HEK293 (cell line): Measurements from ENCODE around the gene GALNT15.

Experiments
- CTCF ChIA-PET: fragments of 350-600 bp; formaldehyde crosslinking; extraction: SDS; loops from one replicate; lab custom pipeline; 2021; ENCODE audit warnings: antibody characterized with exemption; lab: Yijun Ruan, JAX
- POLR2A ChIA-PET: fragments of 300-600 bp; formaldehyde crosslinking; extraction: SDS; loops from one replicate; lab custom pipeline; 2020; ENCODE audit warnings: antibody characterized with exemption, inconsistent platforms; lab: Yijun Ruan, JAX
- H3K27ac ChIP-seq: fragments of 200-500 bp; sonication (Bioruptor generic); 2 replicates; pipeline ENCODE4 v1.5.1; 2014; ENCODE audit warnings: low read depth, low read length, control low read depth, inconsistent platforms; ENCODE audit errors: extremely low read depth
- H3K36me3 ChIP-seq, 2 experiments: fragments of 200-500 bp in 1 of 2; sonication (Bioruptor generic) in 1 of 2; 1 replicate in 1 of 2; 2 replicates in 1 of 2; pipeline ENCODE4 v1.5.1; 2014 to 2017; ENCODE audit warnings: inconsistent platforms in 2 of 2, low read length in 2 of 2; ENCODE audit not compliant: control insufficient read depth in 2 of 2, insufficient read depth in 1 of 2
- H3K4me1 ChIP-seq: fragments of 200-500 bp; sonication (Bioruptor generic); 2 replicates; pipeline ENCODE4 v1.5.1; 2014; ENCODE audit warnings: mild to moderate bottlenecking, low read length, inconsistent platforms; ENCODE audit not compliant: control insufficient read depth, insufficient read depth
- H3K4me3 ChIP-seq: 2 replicates; pipeline ENCODE4 v1.5.1; 2011; ENCODE audit warnings: low read depth, mild to moderate bottlenecking, control low read depth, low read length, moderate library complexity
- H3K9me3 ChIP-seq: fragments of 200-500 bp; sonication (Bioruptor generic); 2 replicates; pipeline ENCODE4 v1.5.1; 2014; ENCODE audit warnings: low read depth, low read length, inconsistent platforms; ENCODE audit not compliant: control insufficient read depth, insufficient read depth
- ATF2 ChIP-seq: fragments of 450-650 bp; formaldehyde crosslinking; IDR thresholded peaks from 2 replicates; pipeline ENCODE4 v1.5.1; 2016; ENCODE audit warnings: missing biosample characterization, missing genetic modification characterization, low read depth
- PRDM2 ChIP-seq: fragments of 450-650 bp; formaldehyde crosslinking; IDR thresholded peaks from 2 replicates; pipeline ENCODE4 v1.5.1; 2016; ENCODE audit warnings: missing biosample characterization, missing genetic modification characterization, borderline replicate concordance
- SETDB1 ChIP-seq: IDR thresholded peaks from one replicate; pipeline ENCODE4 v1.6.1; 2017; ENCODE audit warnings: mild to moderate bottlenecking, low read length, moderate library complexity, mixed read lengths; ENCODE audit not compliant: insufficient read length
- TRIM28 ChIP-seq: IDR thresholded peaks from 2 replicates; pipeline ENCODE4 v1.6.1; 2011; ENCODE audit warnings: low read length, control low read depth, borderline replicate concordance
- ZBTB17 ChIP-seq: fragments of 450-650 bp; formaldehyde crosslinking; IDR thresholded peaks from 2 replicates; pipeline ENCODE4 v1.5.1; 2016; ENCODE audit warnings: missing biosample characterization, missing genetic modification characterization
- ZNF114 ChIP-seq: fragments of 450-650 bp; formaldehyde crosslinking; IDR thresholded peaks from 2 replicates; pipeline ENCODE4 v1.5.0; 2017; ENCODE audit warnings: missing biosample characterization, missing genetic modification characterization
- ZNF155 ChIP-seq: fragments of 450-650 bp; formaldehyde crosslinking; IDR thresholded peaks from 2 replicates; pipeline ENCODE4 v1.5.1; 2016; ENCODE audit warnings: missing biosample characterization, missing genetic modification characterization
- ZNF175 ChIP-seq: fragments of 450-650 bp; formaldehyde crosslinking; IDR thresholded peaks from 2 replicates; pipeline ENCODE4 v1.5.1; 2016; ENCODE audit warnings: missing biosample characterization, missing genetic modification characterization
- ZNF19 ChIP-seq: fragments of 450-650 bp; formaldehyde crosslinking; IDR thresholded peaks from 2 replicates; pipeline ENCODE4; 2016; ENCODE audit warnings: missing biosample characterization, missing genetic modification characterization, low read depth
- ZNF354C ChIP-seq: fragments of 450-650 bp; formaldehyde crosslinking; IDR thresholded peaks from 2 replicates; pipeline ENCODE4 v1.5.1; 2016; ENCODE audit warnings: missing biosample characterization, missing genetic modification characterization, low read depth, borderline replicate concordance
- ZNF37A ChIP-seq: fragments of 450-650 bp; IDR thresholded peaks from 2 replicates; pipeline ENCODE4 v1.5.1; 2018; ENCODE audit warnings: missing biosample characterization, missing genetic modification characterization
- ZNF404 ChIP-seq: fragments of 450-650 bp; formaldehyde crosslinking; IDR thresholded peaks from 2 replicates; pipeline ENCODE4 v1.5.1; 2017; ENCODE audit warnings: missing biosample characterization, missing genetic modification characterization
- ZNF548 ChIP-seq: fragments of 450-650 bp; formaldehyde crosslinking; IDR thresholded peaks from 2 replicates; pipeline ENCODE4 v1.5.1; 2016; ENCODE audit warnings: missing biosample characterization, missing genetic modification characterization
- ZNF76 ChIP-seq: fragments of 450-650 bp; formaldehyde crosslinking; IDR thresholded peaks from 2 replicates; pipeline ENCODE4; 2016; ENCODE audit warnings: low read depth, missing biosample characterization, missing genetic modification characterization, borderline replicate concordance
- TF ChIP-seq, protein P1 (sequence below): fragments of 450-650 bp; formaldehyde crosslinking; IDR thresholded peaks from 2 replicates; pipeline ENCODE4 v1.5.1; 2016; ENCODE audit warnings: missing biosample characterization, missing genetic modification characterization, borderline replicate concordance
- TF ChIP-seq, protein P2 (sequence below): fragments of 450-650 bp; formaldehyde crosslinking; IDR thresholded peaks from 2 replicates; pipeline ENCODE4 v1.5.1; 2016; ENCODE audit warnings: missing biosample characterization, missing genetic modification characterization
- TF ChIP-seq, protein P3 (sequence below): fragments of 450-650 bp; formaldehyde crosslinking; IDR thresholded peaks from 2 replicates; pipeline ENCODE4 v1.5.1; 2016; ENCODE audit warnings: missing biosample characterization, missing genetic modification characterization
- TF ChIP-seq, protein P4 (sequence below): IDR thresholded peaks from 2 replicates; pipeline ENCODE4 v1.6.1; 2011; ENCODE audit warnings: mild to moderate bottlenecking, low read depth, low read length, borderline replicate concordance

Gene GALNT15

DNA sequence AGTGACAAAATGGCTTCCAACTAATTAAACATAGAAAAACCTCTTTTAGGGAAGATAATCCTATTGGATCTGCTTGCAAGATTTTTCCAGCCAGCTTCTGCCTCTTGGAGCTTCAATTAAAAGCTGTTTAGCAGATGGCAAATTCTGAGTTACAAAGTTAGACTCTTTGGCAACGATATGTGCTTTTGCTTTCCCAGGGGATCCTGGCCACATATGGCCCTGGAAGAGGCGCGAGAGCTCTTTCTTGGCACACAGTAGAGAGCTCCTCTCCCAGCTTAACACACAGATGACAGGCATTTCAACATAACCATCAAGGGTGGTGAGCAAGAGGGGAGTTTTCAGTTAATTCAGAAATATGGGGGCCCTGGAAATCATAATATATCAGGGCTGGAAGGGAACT lies 41.6 kb upstream of the GALNT15 start:
- no peaks in the 10 kb centered on the region for H3K9me3 ChIP-seq
- no peak overlapping the region for H3K27ac ChIP-seq
- no peak overlapping the region for H3K4me3 ChIP-seq
- no peaks in the 10 kb centered on the region for H3K4me1 ChIP-seq
- H3K36me3 ChIP-seq = no peaks in the 10 kb centered on the region
- POLR2A ChIA-PET = no interaction called here
- TF ChIP-seq SETDB1 (no peak), ZNF155 (tag by site-specific recombination) (no peak), TRIM28 (no peak)
- CTCF ChIA-PET = interaction anchor here (0.5 to 1.1 kb wide), 2 partner anchors 15 to 72 kb away, joined by 4 read pairs; no protein-coding TSS in a partner anchor

DNA sequence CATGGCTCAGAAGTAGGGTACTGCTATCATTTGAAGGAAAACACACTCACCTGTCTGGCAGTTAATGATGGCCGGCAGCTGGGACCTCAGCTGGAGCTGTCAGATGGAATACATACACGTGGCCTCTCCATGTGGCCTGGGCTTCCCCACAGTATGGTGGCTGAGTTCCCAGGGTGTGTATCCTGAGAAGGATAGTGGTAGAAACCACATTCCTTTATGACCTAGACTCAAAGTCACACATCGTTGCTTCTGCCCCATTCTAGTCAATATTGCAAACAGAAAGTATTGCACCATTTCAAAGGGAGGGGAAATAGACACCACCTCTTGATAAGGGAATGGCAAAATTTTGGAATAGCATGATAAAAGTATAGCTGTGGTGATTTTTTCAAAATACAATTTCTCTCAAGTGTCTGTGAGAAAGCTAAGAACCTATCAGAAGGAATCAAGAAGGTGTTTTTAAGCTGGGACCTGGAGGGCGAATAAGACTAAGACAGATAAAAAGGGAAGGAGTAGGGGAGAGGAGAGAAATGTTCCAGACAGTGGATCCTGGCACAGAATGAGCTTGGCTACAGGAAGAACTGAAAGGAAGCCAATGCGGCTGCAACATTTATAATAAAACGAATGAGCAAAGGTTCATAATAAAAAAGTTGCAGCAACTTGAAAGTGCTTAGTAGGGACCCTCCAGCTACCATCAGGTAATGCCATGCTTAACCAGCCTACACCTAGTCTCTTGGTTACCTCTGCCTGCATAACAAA lies 40.1 kb upstream of the GALNT15 start:
- no peak for TF ChIP-seq PRDM2 (tag by site-specific recombination)
- no peak for TF ChIP-seq ZNF404
- TF ChIP-seq ZNF114 (tag by site-specific recombination) = no peak
- no peak for TF ChIP-seq ATF2 (tag by site-specific recombination)
- TF ChIP-seq ZNF19 (tag by site-specific recombination) = no peak
- TF ChIP-seq ZNF175 (tag by site-specific recombination) = no peak
- no peak for TF ChIP-seq ZNF37A (tag by site-specific recombination)
- Histone ChIP-seq H3K36me3 (no peaks in the 10 kb centered on the region), H3K4me1 (no peaks in the 10 kb centered on the region), H3K4me3 (no peak overlapping the region), H3K27ac (no peak overlapping the region), H3K9me3 (no peaks in the 10 kb centered on the region)
- POLR2A ChIA-PET = no interaction called here
- CTCF ChIA-PET = interaction anchor here (0.8 to 1.1 kb wide), 2 partner anchors 13 to 44 kb away, joined by 4 read pairs; no protein-coding TSS in a partner anchor

DNA sequence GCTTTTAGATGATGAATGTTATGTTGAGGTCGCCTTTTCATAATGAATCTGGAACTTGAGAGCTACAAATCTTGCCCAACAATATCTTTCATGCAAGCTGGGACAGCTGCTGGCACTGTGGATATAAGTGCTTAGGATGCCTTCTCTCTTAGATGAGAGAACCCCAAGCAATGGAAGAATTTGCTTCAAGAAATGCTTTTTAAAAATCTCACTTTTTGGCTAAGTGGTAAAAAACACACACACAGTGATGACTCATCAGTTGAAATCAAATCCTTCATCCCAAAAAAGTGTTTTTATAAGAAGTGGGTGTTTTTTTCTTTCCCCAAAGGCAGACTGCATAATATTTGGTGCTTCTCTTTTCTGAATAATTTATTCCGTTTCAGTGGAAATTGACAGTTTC lies 38.4 kb upstream of the GALNT15 start:
- H3K36me3 ChIP-seq = no peaks in the 10 kb centered on the region
- H3K4me3 ChIP-seq = no peak overlapping the region
- no peaks in the 10 kb centered on the region for H3K9me3 ChIP-seq
- no peaks in the 10 kb centered on the region for H3K4me1 ChIP-seq
- H3K27ac ChIP-seq = no peak overlapping the region
- POLR2A ChIA-PET = no interaction called here
- CTCF ChIA-PET = interaction anchor here (1.7 kb wide), 1 partner anchor 15 kb away, joined by 3 read pairs; no protein-coding TSS in a partner anchor
- TF ChIP-seq, protein P1, sequence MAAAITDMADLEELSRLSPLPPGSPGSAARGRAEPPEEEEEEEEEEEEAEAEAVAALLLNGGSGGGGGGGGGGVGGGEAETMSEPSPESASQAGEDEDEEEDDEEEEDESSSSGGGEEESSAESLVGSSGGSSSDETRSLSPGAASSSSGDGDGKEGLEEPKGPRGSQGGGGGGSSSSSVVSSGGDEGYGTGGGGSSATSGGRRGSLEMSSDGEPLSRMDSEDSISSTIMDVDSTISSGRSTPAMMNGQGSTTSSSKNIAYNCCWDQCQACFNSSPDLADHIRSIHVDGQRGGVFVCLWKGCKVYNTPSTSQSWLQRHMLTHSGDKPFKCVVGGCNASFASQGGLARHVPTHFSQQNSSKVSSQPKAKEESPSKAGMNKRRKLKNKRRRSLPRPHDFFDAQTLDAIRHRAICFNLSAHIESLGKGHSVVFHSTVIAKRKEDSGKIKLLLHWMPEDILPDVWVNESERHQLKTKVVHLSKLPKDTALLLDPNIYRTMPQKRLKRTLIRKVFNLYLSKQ (tag by site-specific recombination) = no peak
- TF ChIP-seq, protein P2, sequence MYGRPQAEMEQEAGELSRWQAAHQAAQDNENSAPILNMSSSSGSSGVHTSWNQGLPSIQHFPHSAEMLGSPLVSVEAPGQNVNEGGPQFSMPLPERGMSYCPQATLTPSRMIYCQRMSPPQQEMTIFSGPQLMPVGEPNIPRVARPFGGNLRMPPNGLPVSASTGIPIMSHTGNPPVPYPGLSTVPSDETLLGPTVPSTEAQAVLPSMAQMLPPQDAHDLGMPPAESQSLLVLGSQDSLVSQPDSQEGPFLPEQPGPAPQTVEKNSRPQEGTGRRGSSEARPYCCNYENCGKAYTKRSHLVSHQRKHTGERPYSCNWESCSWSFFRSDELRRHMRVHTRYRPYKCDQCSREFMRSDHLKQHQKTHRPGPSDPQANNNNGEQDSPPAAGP (tag by site-specific recombination) = no peak
- TF ChIP-seq, protein P3, sequence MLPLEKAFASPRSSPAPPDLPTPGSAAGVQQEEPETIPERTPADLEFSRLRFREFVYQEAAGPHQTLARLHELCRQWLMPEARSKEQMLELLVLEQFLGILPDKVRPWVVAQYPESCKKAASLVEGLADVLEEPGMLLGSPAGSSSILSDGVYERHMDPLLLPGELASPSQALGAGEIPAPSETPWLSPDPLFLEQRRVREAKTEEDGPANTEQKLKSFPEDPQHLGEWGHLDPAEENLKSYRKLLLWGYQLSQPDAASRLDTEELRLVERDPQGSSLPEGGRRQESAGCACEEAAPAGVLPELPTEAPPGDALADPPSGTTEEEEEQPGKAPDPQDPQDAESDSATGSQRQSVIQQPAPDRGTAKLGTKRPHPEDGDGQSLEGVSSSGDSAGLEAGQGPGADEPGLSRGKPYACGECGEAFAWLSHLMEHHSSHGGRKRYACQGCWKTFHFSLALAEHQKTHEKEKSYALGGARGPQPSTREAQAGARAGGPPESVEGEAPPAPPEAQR (tag by site-specific recombination) = no peak
- TF ChIP-seq, protein P4, sequence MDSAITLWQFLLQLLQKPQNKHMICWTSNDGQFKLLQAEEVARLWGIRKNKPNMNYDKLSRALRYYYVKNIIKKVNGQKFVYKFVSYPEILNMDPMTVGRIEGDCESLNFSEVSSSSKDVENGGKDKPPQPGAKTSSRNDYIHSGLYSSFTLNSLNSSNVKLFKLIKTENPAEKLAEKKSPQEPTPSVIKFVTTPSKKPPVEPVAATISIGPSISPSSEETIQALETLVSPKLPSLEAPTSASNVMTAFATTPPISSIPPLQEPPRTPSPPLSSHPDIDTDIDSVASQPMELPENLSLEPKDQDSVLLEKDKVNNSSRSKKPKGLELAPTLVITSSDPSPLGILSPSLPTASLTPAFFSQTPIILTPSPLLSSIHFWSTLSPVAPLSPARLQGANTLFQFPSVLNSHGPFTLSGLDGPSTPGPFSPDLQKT = no peak
- no peak for TF ChIP-seq SETDB1
- TF ChIP-seq ZNF548 = no peak
- TF ChIP-seq ZBTB17 (tag by site-specific recombination) = no peak
- no peak for TF ChIP-seq ZNF76
- TF ChIP-seq ZNF354C = no peak
